OCI-LY3 (cell line): ENCODE measurements around the gene TREML4.

ENCODE experiments used
- H2AFZ ChIP-seq: fragments of 200-600, 300-600 bp; shearing (Covaris generic); 2 replicates; pipeline ENCODE4 v1.6.0; 2014; ENCODE audit warnings: antibody characterized with exemption, low read depth, low read length
- H3K27ac ChIP-seq: fragments of 200-600, 300-600 bp; sonication (generic); 2 replicates; pipeline ENCODE4 v1.5.1; 2014; ENCODE audit warnings: mild to moderate bottlenecking, low read length, moderate library complexity, mixed read lengths
- H3K27me3 ChIP-seq: fragments of 200-600, 300-600 bp; sonication (generic); 2 replicates; pipeline ENCODE4 v1.6.1; 2014; ENCODE audit warnings: low read depth, low read length, mixed read lengths
- H3K36me3 ChIP-seq: fragments of 200-600, 300-600 bp; sonication (generic); replicated peaks from 2 replicates; pipeline ENCODE3; 2014; ENCODE audit warnings: low read depth, low read length, mixed read lengths
- H3K4me1 ChIP-seq: fragments of 300-600, 200-600 bp; sonication (generic); 2 replicates; pipeline ENCODE4 v1.6.1; 2014; ENCODE audit warnings: low read length, mixed read lengths
- H3K4me2 ChIP-seq: fragments of 200-600, 300-600 bp; sonication (generic); 2 replicates; pipeline ENCODE4 v1.6.1; 2014; ENCODE audit warnings: low read length, mixed read lengths
- H3K4me3 ChIP-seq: fragments of 300-600, 200-600 bp; sonication (generic); 2 replicates; pipeline ENCODE4 v1.5.1; 2014; ENCODE audit warnings: antibody characterized with exemption, mild to moderate bottlenecking, low read length, moderate library complexity
- H3K79me2 ChIP-seq: fragments of 300-600, 200-600 bp; shearing (Covaris generic); 2 replicates; pipeline ENCODE4 v1.6.1; 2014; ENCODE audit warnings: mild to moderate bottlenecking, low read length, mixed read lengths
- H3K9ac ChIP-seq: fragments of 300-600, 200-600 bp; shearing (Covaris generic); 2 replicates; pipeline ENCODE4 v1.6.0; 2014; ENCODE audit warnings: mild to moderate bottlenecking, low read length, moderate library complexity
- H3K9me3 ChIP-seq: fragments of 200-600, 300-600 bp; shearing (Covaris generic); 2 replicates; pipeline ENCODE4 v1.6.1; 2014; ENCODE audit warnings: low read length, mixed read lengths; ENCODE audit not compliant: insufficient read depth
- H4K20me1 ChIP-seq: fragments of 200-600, 300-600 bp; sonication (generic); 2 replicates; pipeline ENCODE4 v1.6.1; 2016; ENCODE audit warnings: low read length, mixed read lengths; ENCODE audit not compliant: insufficient read depth
- EZH2phosphoT487 ChIP-seq: fragments of 200-600 bp; shearing (Covaris generic); IDR thresholded peaks from 2 replicates; pipeline ENCODE4 v1.6.1; 2018; ENCODE audit warnings: antibody characterized with exemption, mixed run types, low read depth
- TF ChIP-seq, protein P1 (sequence below): fragments of 200-600, 300-600 bp; sonication (generic); IDR thresholded peaks from 2 replicates; pipeline ENCODE4 v1.5.1; 2014; ENCODE audit warnings: antibody characterized with exemption, low read length, low read depth

Gene TREML4

DNA sequence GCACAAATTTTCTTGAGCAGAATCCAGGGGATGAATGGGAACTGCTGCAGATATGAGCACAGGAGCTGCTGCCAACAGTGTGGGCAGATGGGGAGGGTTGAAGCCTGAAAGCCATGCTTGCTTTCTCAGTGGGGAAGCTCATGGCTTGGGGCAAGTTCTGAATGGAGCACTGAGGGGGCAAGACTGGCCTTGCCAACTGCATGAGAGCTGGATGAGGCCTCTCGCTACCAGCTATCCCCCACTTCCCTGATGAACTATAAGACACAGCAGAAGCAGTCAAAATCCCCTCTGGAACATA lies 30.0 kb downstream of the TREML4 start:
- H3K9me3 ChIP-seq, result peaks cover 15% of the 10 kb centered on the region
- H3K9ac ChIP-seq, result no peak overlapping the region
- no peaks in the 10 kb centered on the region for H4K20me1 ChIP-seq
- no peak overlapping the region for H2AFZ ChIP-seq
- no peak overlapping the region for H3K27ac ChIP-seq
- H3K4me2 ChIP-seq, result no peak overlapping the region
- no peak overlapping the region for H3K4me3 ChIP-seq
- H3K79me2 ChIP-seq, result no peaks in the 10 kb centered on the region
- H3K4me1 ChIP-seq, result no peaks in the 10 kb centered on the region
- TF ChIP-seq, protein P1, sequence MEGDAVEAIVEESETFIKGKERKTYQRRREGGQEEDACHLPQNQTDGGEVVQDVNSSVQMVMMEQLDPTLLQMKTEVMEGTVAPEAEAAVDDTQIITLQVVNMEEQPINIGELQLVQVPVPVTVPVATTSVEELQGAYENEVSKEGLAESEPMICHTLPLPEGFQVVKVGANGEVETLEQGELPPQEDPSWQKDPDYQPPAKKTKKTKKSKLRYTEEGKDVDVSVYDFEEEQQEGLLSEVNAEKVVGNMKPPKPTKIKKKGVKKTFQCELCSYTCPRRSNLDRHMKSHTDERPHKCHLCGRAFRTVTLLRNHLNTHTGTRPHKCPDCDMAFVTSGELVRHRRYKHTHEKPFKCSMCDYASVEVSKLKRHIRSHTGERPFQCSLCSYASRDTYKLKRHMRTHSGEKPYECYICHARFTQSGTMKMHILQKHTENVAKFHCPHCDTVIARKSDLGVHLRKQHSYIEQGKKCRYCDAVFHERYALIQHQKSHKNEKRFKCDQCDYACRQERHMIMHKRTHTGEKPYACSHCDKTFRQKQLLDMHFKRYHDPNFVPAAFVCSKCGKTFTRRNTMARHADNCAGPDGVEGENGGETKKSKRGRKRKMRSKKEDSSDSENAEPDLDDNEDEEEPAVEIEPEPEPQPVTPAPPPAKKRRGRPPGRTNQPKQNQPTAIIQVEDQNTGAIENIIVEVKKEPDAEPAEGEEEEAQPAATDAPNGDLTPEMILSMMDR, result no peak
- TF ChIP-seq EZH2phosphoT487, result no peak
- H3K36me3 ChIP-seq, result no peaks in the 10 kb centered on the region
- peaks cover 4% of the 10 kb centered on the region; the same call in 1 of the 2 replicates for H3K27me3 ChIP-seq

DNA sequence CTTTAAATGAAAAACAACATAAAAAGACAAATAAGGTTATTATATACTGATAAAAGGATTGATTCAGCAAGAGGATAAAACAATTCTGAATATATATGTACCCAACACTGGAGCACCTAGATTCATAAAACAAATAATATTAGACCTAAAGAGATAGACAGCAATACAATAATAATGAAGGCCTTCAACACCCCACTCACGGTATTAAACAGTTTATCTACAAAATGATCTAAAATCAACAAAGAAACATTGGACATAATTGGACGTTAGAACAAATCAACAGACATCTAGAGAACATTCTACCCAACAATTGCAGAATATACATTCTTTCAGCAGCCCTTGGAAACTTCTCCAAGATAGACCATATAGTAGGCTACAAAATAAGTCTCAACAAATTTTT lies 34.3 kb downstream of the TREML4 start:
- H3K4me3 ChIP-seq, result no peak overlapping the region
- H3K9me3 ChIP-seq, result peaks cover 22% of the 10 kb centered on the region
- H3K27ac ChIP-seq, result no peak overlapping the region
- H3K79me2 ChIP-seq, result no peaks in the 10 kb centered on the region
- TF ChIP-seq, protein P1, result no peak
- TF ChIP-seq EZH2phosphoT487, result no peak
- no peak overlapping the region for H3K4me2 ChIP-seq
- H3K9ac ChIP-seq, result no peak overlapping the region
- H3K4me1 ChIP-seq, result no peaks in the 10 kb centered on the region
- H3K27me3 ChIP-seq, result no peaks in the 10 kb centered on the region; the same call in 1 of the 2 replicates
- H2AFZ ChIP-seq, result no peak overlapping the region
- no peaks in the 10 kb centered on the region for H3K36me3 ChIP-seq
- H4K20me1 ChIP-seq, result no peaks in the 10 kb centered on the region

DNA sequence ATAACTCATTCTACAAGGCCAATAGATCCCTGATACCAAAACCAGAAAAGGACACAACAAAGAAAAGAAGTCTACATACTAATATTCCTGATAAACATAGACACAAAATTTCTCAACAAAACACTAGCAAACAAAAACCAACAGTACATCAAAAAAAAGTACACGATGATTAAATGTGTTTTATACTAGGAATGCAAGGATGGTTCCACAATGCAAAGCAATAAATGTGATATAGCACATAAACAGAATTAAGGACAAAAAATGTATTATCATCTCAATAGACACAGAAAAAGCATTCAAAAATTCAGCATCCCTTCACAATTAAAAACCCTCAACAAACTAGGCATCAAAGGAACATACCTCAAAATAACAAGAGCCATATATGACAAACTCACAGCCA lies 35.1 kb downstream of the TREML4 start:
- Histone ChIP-seq H2AFZ (no peak overlapping the region), H3K27me3 (no peaks in the 10 kb centered on the region; the same call in 1 of the 2 replicates), H3K4me3 (no peak overlapping the region), H4K20me1 (no peaks in the 10 kb centered on the region), H3K9ac (no peak overlapping the region), H3K9me3 (peaks cover 22% of the 10 kb centered on the region), H3K36me3 (no peaks in the 10 kb centered on the region), H3K4me1 (no peaks in the 10 kb centered on the region), H3K27ac (no peak overlapping the region), H3K79me2 (no peaks in the 10 kb centered on the region), H3K4me2 (no peak overlapping the region)
- TF ChIP-seq EZH2phosphoT487, result no peak
- TF ChIP-seq, protein P1, result no peak

DNA sequence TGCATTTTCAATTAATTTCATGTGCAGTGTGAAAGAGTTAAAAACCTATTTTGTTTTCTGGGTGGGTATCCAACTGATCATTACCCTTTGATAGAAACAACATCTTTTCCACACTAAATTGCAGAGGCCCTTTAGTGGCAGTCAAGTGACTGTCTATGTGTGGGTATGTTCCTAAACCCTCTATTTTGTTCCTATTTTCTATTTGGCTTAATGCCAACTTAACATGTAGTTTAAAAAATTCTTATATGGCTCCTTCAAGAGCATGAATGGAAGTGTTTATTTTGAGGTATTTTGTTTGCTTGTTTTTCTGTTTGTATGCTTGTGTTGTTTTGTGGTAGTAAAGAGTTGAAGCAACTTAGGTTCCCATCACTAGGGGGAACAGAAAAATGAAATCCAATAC lies 38.4 kb downstream of the TREML4 start:
- Histone ChIP-seq H4K20me1 (no peaks in the 10 kb centered on the region), H3K4me1 (no peaks in the 10 kb centered on the region), H3K4me3 (no peak overlapping the region), H3K27me3 (no peaks in the 10 kb centered on the region; the same call in 1 of the 2 replicates), H3K36me3 (no peaks in the 10 kb centered on the region), H3K9me3 (peaks cover 12% of the 10 kb centered on the region), H3K4me2 (no peak overlapping the region), H3K9ac (no peak overlapping the region), H3K79me2 (no peaks in the 10 kb centered on the region), H2AFZ (no peak overlapping the region), H3K27ac (no peak overlapping the region)
- TF ChIP-seq, protein P1, result no peak
- no peak for TF ChIP-seq EZH2phosphoT487
